ENCODE measurements around the gene LDB2.

- TF ChIP-seq CTCF (conservative IDR thresholded peaks at IDR 0.05; ENCODE audit: low read depth in 2 of 2) (no peak), EZH2phosphoT487 (IDR thresholded peaks at IDR 0.05; ENCODE audit: unreplicated experiment) (no peak), EZH2 (IDR thresholded peaks at IDR 0.05; ENCODE audit: low read depth, unreplicated experiment) (no peak), REST (IDR thresholded peaks at IDR 0.05; ENCODE audit: unreplicated experiment) (no peak), POLR2AphosphoS5 (IDR thresholded peaks at IDR 0.05; ENCODE audit: low read depth) (no peak), CREB1 (CRISPR knock-in tag; IDR thresholded peaks at IDR 0.05; ENCODE audit: low read depth) (no peak), NANOG (IDR thresholded peaks at IDR 0.05; ENCODE audit: borderline replicate concordance) (no peak), ETS1 (IDR thresholded peaks at IDR 0.05) (no peak), STAT1 (IDR thresholded peaks at IDR 0.05; ENCODE audit: unreplicated experiment) (no peak), ZNF114 (CRISPR knock-in tag; IDR thresholded peaks at IDR 0.05) (no peak), JUNB (IDR thresholded peaks at IDR 0.05; ENCODE audit: unreplicated experiment) (no peak), ZNF462 (CRISPR knock-in tag; IDR thresholded peaks at IDR 0.05) (no peak), ZNF331 (CRISPR knock-in tag; IDR thresholded peaks at IDR 0.05; ENCODE audit: low read depth) (no peak)
These were observed 301.0 kb downstream of the LDB2 start for GRCh38 chr4:16597443-16597842.
